Smooth muscle cell (in vitro differentiated cells): ENCODE results near the gene LHX5. TPM values are rescaled to one million over a fixed set of nuclear protein-coding genes. Genes with fewer than 3 reads are reported as not detected.

Experiments
- DNase-seq: peaks from one replicate; lab custom pipeline; 2025; ENCODE audit not compliant: unreplicated experiment; lab: John Stamatoyannopoulos, UW
- H2AFZ ChIP-seq: fragments of 200-600 bp; sonication (generic); 2 replicates; pipeline ENCODE4 v1.6.0; 2016; ENCODE audit warnings: antibody characterized with exemption, low read depth, mild to moderate bottlenecking
- H3F3A ChIP-seq: fragments of 200-600 bp; sonication (generic); 2 replicates; pipeline ENCODE4 v1.6.0; 2017; ENCODE audit warnings: antibody characterized with exemption, low read depth
- H3K27ac ChIP-seq: fragments of 200-600 bp; sonication (generic); 2 replicates; pipeline ENCODE4 v1.5.1; 2016; ENCODE audit warnings: low read depth, mild to moderate bottlenecking
- H3K27me3 ChIP-seq: fragments of 200-600 bp; sonication (generic); 2 replicates; pipeline ENCODE4 v1.6.1; 2016; ENCODE audit warnings: low read depth, mild to moderate bottlenecking
- H3K36me3 ChIP-seq: fragments of 200-600 bp; sonication (generic); 2 replicates; pipeline ENCODE4 v1.5.1; 2016; ENCODE audit warnings: low read depth
- H3K4me1 ChIP-seq: fragments of 200-600 bp; sonication (generic); 2 replicates; pipeline ENCODE4 v1.5.1; 2016; ENCODE audit warnings: low read depth
- H3K4me2 ChIP-seq: fragments of 200-600 bp; sonication (generic); 2 replicates; pipeline ENCODE4 v1.6.0; 2016; ENCODE audit warnings: mild to moderate bottlenecking
- H3K4me3 ChIP-seq: fragments of 200-600 bp; sonication (generic); 2 replicates; pipeline ENCODE4 v1.5.1; 2016; ENCODE audit warnings: mild to moderate bottlenecking
- H3K79me2 ChIP-seq: fragments of 200-600 bp; sonication (generic); 2 replicates; pipeline ENCODE4 v1.6.0; 2016; ENCODE audit warnings: low read depth, mild to moderate bottlenecking
- H3K9ac ChIP-seq: fragments of 200-600 bp; sonication (generic); 2 replicates; pipeline ENCODE4 v1.6.0; 2016; ENCODE audit warnings: low read depth
- H3K9me3 ChIP-seq: fragments of 200-600 bp; sonication (generic); replicated peaks from 2 replicates; pipeline ENCODE4 v1.5.1; 2016; ENCODE audit warnings: low read depth
- H4K20me1 ChIP-seq: fragments of 200-600 bp; sonication (generic); 2 replicates; pipeline ENCODE4 v1.6.0; 2016; ENCODE audit warnings: low read depth
- CTCF ChIP-seq: fragments of 200-600 bp; sonication (generic); IDR thresholded peaks from 2 replicates; pipeline ENCODE4 v1.5.1; 2017; ENCODE audit warnings: borderline replicate concordance, mild to moderate bottlenecking, antibody characterized with exemption; ENCODE audit not compliant: insufficient read depth, poor library complexity, severe bottlenecking
- WGBS: methylation state at CpG from one replicate; pipeline ENCODE4 v1.1.7; 2016; ENCODE audit warnings: low lambda C conversion rate; 5-methylcytosine and 5-hydroxymethylcytosine counted together
- polyA plus RNA-seq: library from polyadenylated mRNA; unstranded; fragments of >200 nt; fragmentation: Nextera tagmentation; extraction: Ambion mirVana; gene quantifications from 2 replicates; pipeline ENCODE4 v1.2.1, GENCODE V29; 2016
- total RNA-seq: library from RNA; depleted of rRNA; stranded (reverse); fragments of >200 nt; gene quantifications from 2 replicates; pipeline ENCODE4 v1.2.3, GENCODE V29; 2014

LHX5 gene
- total and polyA plus RNA-seq, 2 experiments from 2014 or later: not detected

GRCh38 chr12:113514602-113515001, 42.9 kb upstream of the LHX5 start:
- H3K9me3 ChIP-seq: no peaks in the 10 kb centered on the region
- H3F3A ChIP-seq: no peaks in the 10 kb centered on the region
- no peak for TF ChIP-seq CTCF
- H3K4me1 ChIP-seq: no peaks in the 10 kb centered on the region
- H4K20me1 ChIP-seq: no peaks in the 10 kb centered on the region
- H3K4me2 ChIP-seq: no peak overlapping the region
- no peaks in the 10 kb centered on the region for H3K36me3 ChIP-seq
- H3K79me2 ChIP-seq: no peaks in the 10 kb centered on the region
- 52% methylated on average over 8 of the region's 8 CpGs for WGBS
- no peak overlapping the region for H3K27ac ChIP-seq
- H3K27me3 ChIP-seq: peaks cover 91% of the 10 kb centered on the region
- no peak for DNase-seq
- no peak overlapping the region for H3K4me3 ChIP-seq
- H2AFZ ChIP-seq: no peak overlapping the region
- no peak overlapping the region for H3K9ac ChIP-seq

- Histone ChIP-seq H3K27me3 (peaks cover 91% of the 10 kb centered on the region), H3K4me3 (no peak overlapping the region), H3K79me2 (no peaks in the 10 kb centered on the region), H3K9ac (no peak overlapping the region), H3K4me2 (no peak overlapping the region), H3K9me3 (no peaks in the 10 kb centered on the region), H3F3A (no peaks in the 10 kb centered on the region), H2AFZ (no peak overlapping the region), H3K4me1 (no peaks in the 10 kb centered on the region), H4K20me1 (no peaks in the 10 kb centered on the region), H3K27ac (no peak overlapping the region), H3K36me3 (no peaks in the 10 kb centered on the region)
- DNase-seq: no peak
- TF ChIP-seq CTCF: no peak
- WGBS: 34% methylated on average over 3 of the region's 3 CpGs
Observed at GRCh38 chr12:113512568-113512967, 40.9 kb upstream of the LHX5 start.

- no peaks in the 10 kb centered on the region for H3K9me3 ChIP-seq
- DNase-seq: no peak
- no peak overlapping the region for H3K9ac ChIP-seq
- H3K4me2 ChIP-seq: no peak overlapping the region
- no peaks in the 10 kb centered on the region for H3F3A ChIP-seq
- H2AFZ ChIP-seq: no peak overlapping the region
- no peak for TF ChIP-seq CTCF
- no peak overlapping the region for H3K4me3 ChIP-seq
- H3K27ac ChIP-seq: no peak overlapping the region
- no peaks in the 10 kb centered on the region for H4K20me1 ChIP-seq
- WGBS: 94% methylated on average over 2 of the region's 2 CpGs
- peaks cover 59% of the 10 kb centered on the region for H3K27me3 ChIP-seq
- H3K79me2 ChIP-seq: no peaks in the 10 kb centered on the region
- H3K4me1 ChIP-seq: no peaks in the 10 kb centered on the region
- no peaks in the 10 kb centered on the region for H3K36me3 ChIP-seq
Observed at GRCh38 chr12:113506867-113507266, 35.2 kb upstream of the LHX5 start.

GRCh38 chr12:113505941-113506340, 34.3 kb upstream of the LHX5 start:
- Histone ChIP-seq H4K20me1 (no peaks in the 10 kb centered on the region), H3K4me2 (no peak overlapping the region), H3F3A (no peaks in the 10 kb centered on the region), H3K4me3 (no peak overlapping the region), H3K36me3 (no peaks in the 10 kb centered on the region), H2AFZ (no peak overlapping the region), H3K9me3 (no peaks in the 10 kb centered on the region), H3K27ac (no peak overlapping the region), H3K4me1 (peaks cover 4% of the 10 kb centered on the region), H3K9ac (no peak overlapping the region), H3K27me3 (peaks cover 62% of the 10 kb centered on the region), H3K79me2 (no peaks in the 10 kb centered on the region)
- no peak for TF ChIP-seq CTCF
- 72% methylated on average over 7 of the region's 7 CpGs for WGBS
- no peak for DNase-seq
